Activated B cell treated with CpG ODN at 0.5 μM for 24 hours (primary cell): ENCODE measurements around the gene E2F8. TPM values are rescaled to one million over a fixed set of nuclear protein-coding genes. Genes with fewer than 3 reads are reported as not detected.

ENCODE experiments used
- ATAC-seq: fragments of 200-7000 bp; cut with Tn5 transposase; one replicate; pipeline ENCODE4 v1.10.0; 2021; ENCODE audit warnings: low read depth, mild to moderate bottlenecking, moderate library complexity
- CTCF ChIA-PET: fragments of 350-600 bp; sonication (Branson Sonifier 250); formaldehyde crosslinking; loops from one replicate; lab custom pipeline; 2021; ENCODE audit warnings: antibody characterized with exemption; lab: Charles Lee
- POLR2A ChIA-PET: fragments of 350-600 bp; sonication (Branson Sonifier 250); formaldehyde crosslinking; loops from one replicate; lab custom pipeline; 2021; ENCODE audit warnings: antibody characterized with exemption; lab: Charles Lee
- DNase-seq: peaks from one replicate; pipeline ENCODE4 v3.0.0; 2022
- H3K27ac Mint-ChIP-seq: one replicate; pipeline ENCODE4 v1.8.0; 2020; ENCODE audit warnings: mixed read lengths
- H3K27me3 Mint-ChIP-seq: one replicate; pipeline ENCODE4 v1.8.0; 2021; ENCODE audit warnings: mixed read lengths
- H3K36me3 Mint-ChIP-seq: one replicate; pipeline ENCODE4 v1.8.0; 2021; ENCODE audit warnings: low read depth, mixed read lengths
- H3K4me1 Mint-ChIP-seq: one replicate; pipeline ENCODE4 v1.8.0; 2021; ENCODE audit warnings: mixed read lengths
- H3K4me3 Mint-ChIP-seq: one replicate; pipeline ENCODE4 v1.8.0; 2020; ENCODE audit warnings: mild to moderate bottlenecking, mixed read lengths
- H3K9me3 Mint-ChIP-seq: one replicate; pipeline ENCODE4 v1.8.0; 2020; ENCODE audit warnings: mixed read lengths
- intact Hi-C: fragments of 100-400 bp; cut with micrococcal nuclease; formaldehyde crosslinking; loops from one replicate; pipeline ENCODE4 v1.15.1; 2024
- total RNA-seq: library from RNA; stranded (reverse); gene quantifications from 2 replicates; pipeline ENCODE4 v1.2.3, GENCODE V29; 2022
- TF ChIP-seq, protein P1 (sequence below): fragments of 200-600 bp; IDR thresholded peaks from one replicate; pipeline ENCODE4 v1.8.0; 2022; ENCODE audit warnings: antibody characterized with exemption, mild to moderate bottlenecking

Gene E2F8
- total RNA-seq, 1 donor from 2014 or later = 0.82 TPM

GRCh38 chr11:19201737-19202605, 38.8 kb downstream of the E2F8 start, which contains the start of gene CSRP3:
Gene CSRP3, minus strand, starts transcription at chr11:19201983. Its CDS starts 9,535 bp downstream, at chr11:19192448.
- H3K4me1 Mint-ChIP-seq = no peaks in the 10 kb centered on the region

GRCh38 chr11:19200410-19201201, 40.1 kb downstream of the E2F8 start:
- ChIA-PET POLR2A (no interaction called here), CTCF (no interaction called here)
- Mint-ChIP-seq H3K27ac (no peak overlapping the region), H3K27me3 (peaks cover 13% of the 10 kb centered on the region), H3K4me1 (no peaks in the 10 kb centered on the region), H3K4me3 (no peak overlapping the region), H3K36me3 (no peaks in the 10 kb centered on the region), H3K9me3 (no peaks in the 10 kb centered on the region)
- intact Hi-C loops = no loop called here
- TF ChIP-seq, protein P1, sequence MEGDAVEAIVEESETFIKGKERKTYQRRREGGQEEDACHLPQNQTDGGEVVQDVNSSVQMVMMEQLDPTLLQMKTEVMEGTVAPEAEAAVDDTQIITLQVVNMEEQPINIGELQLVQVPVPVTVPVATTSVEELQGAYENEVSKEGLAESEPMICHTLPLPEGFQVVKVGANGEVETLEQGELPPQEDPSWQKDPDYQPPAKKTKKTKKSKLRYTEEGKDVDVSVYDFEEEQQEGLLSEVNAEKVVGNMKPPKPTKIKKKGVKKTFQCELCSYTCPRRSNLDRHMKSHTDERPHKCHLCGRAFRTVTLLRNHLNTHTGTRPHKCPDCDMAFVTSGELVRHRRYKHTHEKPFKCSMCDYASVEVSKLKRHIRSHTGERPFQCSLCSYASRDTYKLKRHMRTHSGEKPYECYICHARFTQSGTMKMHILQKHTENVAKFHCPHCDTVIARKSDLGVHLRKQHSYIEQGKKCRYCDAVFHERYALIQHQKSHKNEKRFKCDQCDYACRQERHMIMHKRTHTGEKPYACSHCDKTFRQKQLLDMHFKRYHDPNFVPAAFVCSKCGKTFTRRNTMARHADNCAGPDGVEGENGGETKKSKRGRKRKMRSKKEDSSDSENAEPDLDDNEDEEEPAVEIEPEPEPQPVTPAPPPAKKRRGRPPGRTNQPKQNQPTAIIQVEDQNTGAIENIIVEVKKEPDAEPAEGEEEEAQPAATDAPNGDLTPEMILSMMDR = no peak
- ATAC-seq (no peak), DNase-seq (no peak)

More at GRCh38 chr11:19201737-19202605, 38.8 kb downstream of the E2F8 start, which contains the start of gene CSRP3:
- POLR2A ChIA-PET = no interaction called here
- Mint-ChIP-seq H3K27me3 (peaks cover 13% of the 10 kb centered on the region), H3K9me3 (no peaks in the 10 kb centered on the region), H3K27ac (no peak within 1 kb of the TSS), H3K4me3 (no peak within 1 kb of the TSS), H3K36me3 (no peaks in the 10 kb centered on the region)
- CTCF ChIA-PET = no interaction called here
- intact Hi-C loops = no loop called here
- TF ChIP-seq, protein P1 = no peak
- ATAC-seq (no peak), DNase-seq (no peak)

DNA sequence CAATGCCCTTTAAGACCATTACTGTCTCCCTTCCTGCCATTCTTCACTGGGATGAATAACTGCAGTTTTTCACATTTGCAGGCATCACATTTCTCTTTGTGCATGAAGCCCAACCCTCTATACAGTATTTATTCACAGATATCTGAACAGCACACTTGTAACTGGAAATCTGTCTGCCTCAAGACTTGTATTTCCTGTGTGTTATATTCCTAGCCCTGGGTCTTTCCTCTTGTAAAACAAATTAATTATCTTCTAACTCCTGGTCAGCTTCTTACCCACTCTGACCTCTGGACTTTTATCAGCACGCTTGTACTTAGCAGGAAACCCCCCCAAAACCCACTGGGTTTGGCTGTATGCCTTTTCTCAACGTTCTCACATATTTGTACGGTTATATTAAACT, 41.0 kb downstream of the E2F8 start:
- Mint-ChIP-seq H3K4me3 (no peak overlapping the region), H3K9me3 (no peaks in the 10 kb centered on the region), H3K36me3 (no peaks in the 10 kb centered on the region), H3K27ac (no peak overlapping the region), H3K4me1 (no peaks in the 10 kb centered on the region), H3K27me3 (peaks cover 13% of the 10 kb centered on the region)
- POLR2A ChIA-PET = no interaction called here
- CTCF ChIA-PET = no interaction called here
- DNase-seq = no peak
- ATAC-seq = no peak
- TF ChIP-seq, protein P1 = no peak
- intact Hi-C loops = no loop called here

DNA sequence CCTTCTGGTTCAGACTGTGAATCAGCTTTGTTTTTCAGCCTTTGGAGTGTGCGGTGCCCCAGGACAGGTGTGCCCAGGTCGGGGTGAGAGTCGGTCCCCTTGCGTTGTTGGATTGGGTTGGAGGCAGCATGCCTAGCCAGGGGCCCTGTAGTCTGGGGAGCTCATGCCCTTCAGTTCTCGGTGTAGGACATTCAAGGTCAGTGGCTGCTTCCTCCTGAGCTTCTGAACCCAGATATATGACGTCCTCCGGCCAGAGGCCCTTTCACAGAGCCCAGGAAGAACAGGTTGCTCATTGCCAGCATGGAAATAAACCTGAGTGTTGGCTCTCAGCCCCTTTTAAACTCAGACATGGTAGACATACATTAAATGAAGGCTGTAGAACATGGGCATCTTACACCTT, 41.7 kb downstream of the E2F8 start:
- Mint-ChIP-seq H3K4me1 (no peaks in the 10 kb centered on the region), H3K9me3 (no peaks in the 10 kb centered on the region), H3K27me3 (peaks cover 13% of the 10 kb centered on the region), H3K36me3 (no peaks in the 10 kb centered on the region), H3K27ac (no peak overlapping the region), H3K4me3 (no peak overlapping the region)
- intact Hi-C loops = no loop called here
- TF ChIP-seq, protein P1 = no peak
- ChIA-PET CTCF (no interaction called here), POLR2A (no interaction called here)
- DNase-seq (no peak), ATAC-seq (no peak)

DNA sequence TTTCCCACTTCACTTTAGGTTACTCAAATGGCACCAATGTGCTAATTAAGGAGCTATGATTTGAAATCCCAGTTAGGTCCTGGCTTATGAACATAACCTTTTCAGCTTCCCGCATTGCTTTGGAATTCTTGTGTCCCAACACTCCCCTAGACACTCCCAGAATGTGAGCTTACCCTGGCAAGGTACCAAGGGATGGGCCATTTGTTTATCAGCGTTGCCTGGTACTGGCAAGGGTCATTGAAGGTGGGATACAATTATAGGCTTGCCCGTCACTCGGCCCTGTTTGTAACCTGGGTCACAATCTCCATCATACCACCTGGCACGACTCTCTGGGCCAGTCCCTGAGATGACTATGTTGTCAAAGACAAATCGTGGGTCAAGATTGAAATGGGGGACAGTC, 44.3 kb downstream of the E2F8 start:
- ATAC-seq (no peak), DNase-seq (no peak)
- H3K4me3 Mint-ChIP-seq = no peak overlapping the region
- H3K27me3 Mint-ChIP-seq = peaks cover 10% of the 10 kb centered on the region
- H3K27ac Mint-ChIP-seq = no peak overlapping the region
- CTCF ChIA-PET = no interaction called here
- no peaks in the 10 kb centered on the region for H3K4me1 Mint-ChIP-seq
- H3K9me3 Mint-ChIP-seq = no peaks in the 10 kb centered on the region
- POLR2A ChIA-PET = no interaction called here
- H3K36me3 Mint-ChIP-seq = no peaks in the 10 kb centered on the region
- TF ChIP-seq, protein P1 = no peak
- intact Hi-C loops = no loop called here
